GM15510 (cell line): ENCODE results near the gene AMMECR1.

Source experiments
- POLR2A ChIP-seq: IDR thresholded peaks from 3 replicates; pipeline ENCODE4 v1.6.1; 2011; ENCODE audit warnings: borderline replicate concordance; ENCODE audit not compliant: insufficient read length; ENCODE audit errors: extremely low read depth

AMMECR1 gene

GRCh38 chrX:110245011-110245410 lies 72.9 kb downstream of the AMMECR1 start:
- no peak for TF ChIP-seq POLR2A

- no peak for TF ChIP-seq POLR2A
Measured at GRCh38 chrX:110242371-110242770, 75.5 kb downstream of the AMMECR1 start.

- no peak for TF ChIP-seq POLR2A
Measured at GRCh38 chrX:110241816-110242215, 76.1 kb downstream of the AMMECR1 start.

GRCh38 chrX:110228453-110228852 lies 89.4 kb downstream of the AMMECR1 start:
- TF ChIP-seq POLR2A = no peak

GRCh38 chrX:110226931-110227330 lies 91.0 kb downstream of the AMMECR1 start:
- TF ChIP-seq POLR2A = no peak

- TF ChIP-seq POLR2A = no peak
Measured at GRCh38 chrX:110224926-110225617, 92.8 kb downstream of the AMMECR1 start.

- TF ChIP-seq POLR2A = no peak
Measured at GRCh38 chrX:110222497-110223257, 95.2 kb downstream of the AMMECR1 start.

GRCh38 chrX:110219920-110220319 lies 98.0 kb downstream of the AMMECR1 start:
- TF ChIP-seq POLR2A = no peak

GRCh38 chrX:110218591-110218990 lies 99.3 kb downstream of the AMMECR1 start:
- no peak for TF ChIP-seq POLR2A

GRCh38 chrX:110216027-110216426 lies 101.9 kb downstream of the AMMECR1 start:
- no peak for TF ChIP-seq POLR2A

- no peak for TF ChIP-seq POLR2A
Measured at GRCh38 chrX:110215411-110215810, 102.5 kb downstream of the AMMECR1 start.

- no peak for TF ChIP-seq POLR2A
Measured at GRCh38 chrX:110214684-110215083, 103.2 kb downstream of the AMMECR1 start.

- no peak for TF ChIP-seq POLR2A
Measured at GRCh38 chrX:110213183-110213582, 104.7 kb downstream of the AMMECR1 start.

- no peak for TF ChIP-seq POLR2A
Measured at GRCh38 chrX:110212299-110212698, 105.6 kb downstream of the AMMECR1 start.

- no peak for TF ChIP-seq POLR2A
Measured at GRCh38 chrX:110211340-110211739, 106.5 kb downstream of the AMMECR1 start.
